Left forelimb (tissue), 1 donor: ENCODE data around the gene NRGN.
"Not testable (repeated sequence)": the region's sequence is repeated elsewhere in the genome, so short reads cannot be mapped to it uniquely, and the experiment has no call there.

Experiments used
- DNase-seq: peaks from one replicate; pipeline ENCODE4 v3.0.0-alpha.2; 2018; ENCODE audit warnings: low spot score

Gene NRGN

GRCh38 chr11:124758355-124759265, 18.9 kb downstream of the NRGN start:
- no peak for DNase-seq

- no peak for DNase-seq
These were observed 19.8 kb downstream of the NRGN start for GRCh38 chr11:124759266-124760204.

GRCh38 chr11:124760205-124760652, 20.5 kb downstream of the NRGN start:
- no peak for DNase-seq

GRCh38 chr11:124760806-124761205, 21.1 kb downstream of the NRGN start:
- no peak for DNase-seq

- DNase-seq, result no peak
These were observed 21.8 kb downstream of the NRGN start for GRCh38 chr11:124761301-124762104.

- no peak for DNase-seq
These were observed 22.4 kb downstream of the NRGN start, which contains the start of gene ESAM for GRCh38 chr11:124762105-124762623. Gene ESAM (minus strand): TSS chr11:124762290. CDS start chr11:124762154, 136 bp downstream.

GRCh38 chr11:124762624-124763155, 22.9 kb downstream of the NRGN start:
- no peak for DNase-seq

- DNase-seq, result peak; percentile 90
These were observed 23.6 kb downstream of the NRGN start for GRCh38 chr11:124763156-124763947.

GRCh38 chr11:124766156-124766555, 26.4 kb downstream of the NRGN start:
- no peak for DNase-seq

GRCh38 chr11:124768914-124769313, 29.2 kb downstream of the NRGN start:
- DNase-seq, result no peak

- no peak for DNase-seq
These were observed 30.3 kb downstream of the NRGN start for GRCh38 chr11:124769806-124770774.

GRCh38 chr11:124770959-124771358, 31.2 kb downstream of the NRGN start:
- not testable (repeated sequence) for DNase-seq

- no peak for DNase-seq
These were observed 37.3 kb downstream of the NRGN start for GRCh38 chr11:124776865-124777645.

- no peak for DNase-seq
These were observed 38.5 kb downstream of the NRGN start for GRCh38 chr11:124778281-124778680.

GRCh38 chr11:124779568-124779967, 39.8 kb downstream of the NRGN start:
- no peak for DNase-seq

GRCh38 chr11:124783002-124783401, 43.3 kb downstream of the NRGN start:
- DNase-seq, result no peak

GRCh38 chr11:124784051-124784450, 44.3 kb downstream of the NRGN start:
- DNase-seq, result no peak

- no peak for DNase-seq
These were observed 48.8 kb downstream of the NRGN start for GRCh38 chr11:124788521-124788920.
